ENCODE results near the gene NRL. TPM values are rescaled to one million over a fixed set of nuclear protein-coding genes. Genes with fewer than 3 reads are reported as not detected.

The NRL gene
- total and polyA plus RNA-seq, 10 of the 15 experiments (the other 5 are each of a cell fraction or from before 2014, with no cell fraction given) = 0.11 to 4.4 (median 2.2) TPM

GRCh38 chr14:24117179-24117578 is 2.4 kb upstream of the NRL start:
- ChIA-PET POLR2A (interaction anchor here (0.5 to 17.1 kb wide), 8 partner anchors 8 to 107 kb away, joined by 3 to 276 read pairs (median 64); partner anchors contain the start of genes EMC9, FITM1, IRF9 and PCK2), RAD21 (ENCODE audit: unreplicated experiment) (interaction anchor here (1.0 to 5.8 kb wide), 6 partner anchors 8 to 44 kb away, joined by 3 to 69 read pairs (median 8); partner anchors contain the start of genes EMC9, IRF9, PSME1 and PSME2), SMC1A (ENCODE audit: uncharacterized antibody, unreplicated experiment) (interaction anchor here (0.8 to 7.7 kb wide), 5 partner anchors 9 to 44 kb away, joined by 3 to 70 read pairs (median 47); partner anchors contain the start of genes EMC9, IRF9, PCK2 and PSME1), CTCF (interaction anchor here (0.9 to 5.9 kb wide), 5 partner anchors 8 to 191 kb away, joined by 3 to 39 read pairs (median 7); partner anchors contain the start of genes CIDEB, IRF9 and PSME1)
- Histone ChIP-seq H3K9ac (ENCODE audit: control insufficient read depth, insufficient read depth, low read length) (no peak overlapping the region), H3K4me1 (ENCODE audit: control insufficient read depth, insufficient read depth, low read length) (peaks cover 5% of the 10 kb centered on the region), H3K36me3 (ENCODE audit: control insufficient read depth in 2 of 2, insufficient read depth in 2 of 2, low read length in 1 of 2) (peaks cover 11 to 23% of the 10 kb centered on the region in 2 experiments), H3K4me2 (ENCODE audit: control insufficient read depth, insufficient read depth) (no peak overlapping the region; the same call in 1 of the 2 replicates), H3K9me3 (replicated peaks; ENCODE audit: control insufficient read depth, insufficient read depth, low read length) (no peaks in the 10 kb centered on the region), H4K20me1 (ENCODE audit: control insufficient read depth, insufficient read depth) (no peaks in the 10 kb centered on the region), H3K27me3 (replicated peaks in 1 of 2; ENCODE audit: control insufficient read depth in 2 of 2, insufficient read depth in 2 of 2, low read length in 1 of 2) (no peaks in the 10 kb centered on the region), H3K79me2 (ENCODE audit: control insufficient read depth, insufficient read depth, low read length) (peaks cover 24% of the 10 kb centered on the region), H3K4me3 (no peak overlapping the region), H2AFZ (ENCODE audit: control insufficient read depth, low read depth, low read length) (no peak overlapping the region), H3K27ac (ENCODE audit: control insufficient read depth, insufficient read depth) (no peak overlapping the region)
- FAIRE-seq (no peak), DNase-seq (ENCODE audit: low read depth, low spot score) (no peak), ATAC-seq (no peak)
- in situ Hi-C loops (cut with MboI) = loop anchor here (25.0 kb wide), 1 partner anchor 805 kb away; the partner anchor contains the start of genes BCL2L2, PABPN1 and PPP1R3E
- TF ChIP-seq ASH2L (IDR thresholded peaks at IDR 0.05; ENCODE audit: borderline replicate concordance, low read depth) = no peak
- no peak for TF ChIP-seq E2F4 (IDR thresholded peaks at IDR 0.05; ENCODE audit: low read depth, low read length)
- TF ChIP-seq ESRRA (IDR thresholded peaks at IDR 0.05; ENCODE audit: low read length) = no peak
- TF ChIP-seq RELA (IDR thresholded peaks at IDR 0.05; ENCODE audit: borderline replicate concordance, partially characterized antibody) = no peak
- TF ChIP-seq BACH1 (IDR thresholded peaks at IDR 0.05; ENCODE audit: borderline replicate concordance) = no peak
- no peak for TF ChIP-seq ZNF274 (IDR thresholded peaks at IDR 0.05; ENCODE audit: insufficient read depth, insufficient read length)
- TF ChIP-seq USF2 (IDR thresholded peaks at IDR 0.05; ENCODE audit: borderline replicate concordance, low read depth, low read length) = no peak
- no peak for TF ChIP-seq ZNF592 (IDR thresholded peaks at IDR 0.05)
- no TSS peak for BruUV-seq (replicated peaks)
- intact Hi-C loops (cut with micrococcal nuclease; ENCODE audit: unreplicated experiment) = no loop called here
- 90% methylated on average over 6 of the region's 6 CpGs for WGBS (ENCODE audit: insufficient coverage, insufficient replicate concordance, low lambda C conversion rate, missing lambda C conversion rate)

Measured in GM12878 (cell line).